C4-2B (cell line): ENCODE data around the gene TRMT61B.

ENCODE experiments used
- CTCF ChIP-seq: fragments of 450-650 bp; conservative IDR thresholded peaks from 2 replicates; pipeline ENCODE4 v1.5.1; 2017; ENCODE audit warnings: mild to moderate bottlenecking
- ZFX ChIP-seq: fragments of 450-650 bp; IDR thresholded peaks from 2 replicates; pipeline ENCODE4 v1.6.1; 2017

GRCh38 chr2:28822036-28822435, 48.1 kb downstream of the TRMT61B start:
- TF ChIP-seq CTCF (no peak), ZFX (no peak)
